ENCODE measurements around the gene VPS8.

VPS8 gene

GRCh38 chr3:185079625-185080024 lies 267.7 kb downstream of the VPS8 start:
- TF ChIP-seq EGR1 (IDR thresholded peaks at IDR 0.05) (no peak), CEBPB (IDR thresholded peaks at IDR 0.05) (no peak), EP300 (IDR thresholded peaks at IDR 0.05; ENCODE audit: borderline replicate concordance) (no peak), NFIC (IDR thresholded peaks at IDR 0.05) (no peak), CREB1 (IDR thresholded peaks at IDR 0.05; ENCODE audit: low read depth) (no peak), TCF12 (IDR thresholded peaks at IDR 0.05; ENCODE audit: low read depth) (no peak), FOXM1 (IDR thresholded peaks at IDR 0.05; ENCODE audit: borderline replicate concordance, low read depth) (no peak), ZBTB7A (IDR thresholded peaks at IDR 0.05; ENCODE audit: low read depth) (no peak), YY1 (IDR thresholded peaks at IDR 0.05; ENCODE audit: low read depth) (no peak), REST (IDR thresholded peaks at IDR 0.05; ENCODE audit: low read depth) (no peak)

DNA sequence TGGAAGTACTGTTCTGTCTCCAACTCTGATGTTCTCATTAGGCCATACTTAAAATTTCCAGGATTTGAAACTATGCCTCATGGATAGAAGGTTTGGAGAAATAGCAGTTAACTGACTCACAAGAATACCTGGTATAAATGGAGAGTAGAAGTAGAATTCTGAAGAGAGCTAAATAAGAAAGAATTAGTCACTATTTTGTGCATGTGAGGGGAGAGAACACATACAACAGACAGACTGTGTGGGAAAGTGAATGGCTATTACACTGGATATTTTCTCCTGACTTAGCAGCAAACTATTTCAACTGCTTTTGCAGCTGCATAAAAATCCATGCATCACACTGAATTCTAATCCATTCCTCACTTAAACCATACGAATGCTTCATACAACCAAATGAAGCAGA lies 269.6 kb downstream of the VPS8 start:
- TF ChIP-seq CEBPB (IDR thresholded peaks at IDR 0.05) (no peak), YY1 (IDR thresholded peaks at IDR 0.05; ENCODE audit: low read depth) (no peak), RAD21 (IDR thresholded peaks at IDR 0.05; ENCODE audit: low read depth) (no peak), ZBTB7A (IDR thresholded peaks at IDR 0.05; ENCODE audit: low read depth) (no peak), TCF12 (IDR thresholded peaks at IDR 0.05; ENCODE audit: low read depth) (no peak), TEAD4 (IDR thresholded peaks at IDR 0.05) (no peak)

GRCh38 chr3:185082149-185082548 lies 270.2 kb downstream of the VPS8 start:
- no peak for TF ChIP-seq EGR1 (IDR thresholded peaks at IDR 0.05)
- no peak for TF ChIP-seq NFIC (IDR thresholded peaks at IDR 0.05)
- no peak for TF ChIP-seq USF1 (IDR thresholded peaks at IDR 0.05)
- no peak for TF ChIP-seq CREB1 (IDR thresholded peaks at IDR 0.05; ENCODE audit: low read depth)
- no peak for TF ChIP-seq ZBTB7A (IDR thresholded peaks at IDR 0.05; ENCODE audit: low read depth)
- TF ChIP-seq TCF12 (IDR thresholded peaks at IDR 0.05; ENCODE audit: low read depth): no peak

- TF ChIP-seq CEBPB (IDR thresholded peaks at IDR 0.05): no peak
- no peak for TF ChIP-seq FOXM1 (IDR thresholded peaks at IDR 0.05; ENCODE audit: borderline replicate concordance, low read depth)
- no peak for TF ChIP-seq USF1 (IDR thresholded peaks at IDR 0.05)
- no peak for TF ChIP-seq CREB1 (IDR thresholded peaks at IDR 0.05; ENCODE audit: low read depth)
- TF ChIP-seq RAD21 (IDR thresholded peaks at IDR 0.05; ENCODE audit: low read depth): no peak
- no peak for TF ChIP-seq REST (IDR thresholded peaks at IDR 0.05; ENCODE audit: low read depth)
- TF ChIP-seq NFIC (IDR thresholded peaks at IDR 0.05): no peak
- TF ChIP-seq MAX (IDR thresholded peaks at IDR 0.05): no peak
- TF ChIP-seq TCF12 (IDR thresholded peaks at IDR 0.05; ENCODE audit: low read depth): no peak
- no peak for TF ChIP-seq EGR1 (IDR thresholded peaks at IDR 0.05)
Observed at GRCh38 chr3:185082829-185083228, 270.9 kb downstream of the VPS8 start.

DNA sequence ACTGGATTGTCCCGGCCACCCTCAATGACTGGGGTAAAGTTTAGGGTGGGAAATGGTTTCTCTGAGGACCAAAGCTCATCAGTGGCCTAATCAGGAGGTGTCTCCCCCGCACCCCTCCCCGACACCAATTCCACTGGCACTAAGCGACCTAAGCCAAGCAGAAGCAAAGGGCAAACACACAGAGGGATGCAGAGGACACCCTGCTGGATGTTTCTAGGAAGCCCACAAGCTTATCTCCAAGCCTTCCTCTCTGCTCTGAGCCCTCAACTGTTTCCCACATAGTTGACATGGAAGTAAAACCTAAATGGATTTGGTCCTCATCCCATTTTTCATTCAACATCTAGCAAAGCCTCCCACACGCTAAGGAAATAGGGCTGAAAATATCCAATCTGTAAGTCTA lies 272.4 kb downstream of the VPS8 start:
- TF ChIP-seq YY1 (IDR thresholded peaks at IDR 0.05; ENCODE audit: low read depth) (no peak), EP300 (IDR thresholded peaks at IDR 0.05; ENCODE audit: borderline replicate concordance) (no peak), REST (IDR thresholded peaks at IDR 0.05; ENCODE audit: low read depth) (no peak), EGR1 (IDR thresholded peaks at IDR 0.05) (no peak), RAD21 (IDR thresholded peaks at IDR 0.05; ENCODE audit: low read depth) (no peak), TAF1 (IDR thresholded peaks at IDR 0.05; ENCODE audit: low read depth) (no peak), CREB1 (IDR thresholded peaks at IDR 0.05; ENCODE audit: low read depth) (no peak), CEBPB (IDR thresholded peaks at IDR 0.05) (no peak), FOXM1 (IDR thresholded peaks at IDR 0.05; ENCODE audit: borderline replicate concordance, low read depth) (no peak), NFIC (IDR thresholded peaks at IDR 0.05) (no peak), USF1 (IDR thresholded peaks at IDR 0.05) (no peak), ZBTB7A (IDR thresholded peaks at IDR 0.05; ENCODE audit: low read depth) (no peak), TCF12 (IDR thresholded peaks at IDR 0.05; ENCODE audit: low read depth) (no peak), TEAD4 (IDR thresholded peaks at IDR 0.05) (no peak), MAX (IDR thresholded peaks at IDR 0.05) (no peak)
